Uterus (tissue), 2 donors: Measurements from ENCODE around the gene IL17RD.

Source experiments
- CTCF ChIP-seq, 4 experiments: fragments of 200-600 bp in 2 of 4; fragments of 450-650 bp in 2 of 4; sonication (generic) in 2 of 4; IDR thresholded peaks; one replicate each; pipeline ENCODE4 v1.5.1; 2016 to 2019; ENCODE audit warnings: antibody characterized with exemption in 4 of 4, mild to moderate bottlenecking in 2 of 4, moderate library complexity in 1 of 4
- POLR2A ChIP-seq, 2 donors: fragments of 450-650 bp; IDR thresholded peaks; one replicate each; pipeline ENCODE4 v1.6.1; 2016; ENCODE audit warnings: antibody characterized with exemption in 2 of 2, mild to moderate bottlenecking in 1 of 2, moderate library complexity in 1 of 2

DNA sequence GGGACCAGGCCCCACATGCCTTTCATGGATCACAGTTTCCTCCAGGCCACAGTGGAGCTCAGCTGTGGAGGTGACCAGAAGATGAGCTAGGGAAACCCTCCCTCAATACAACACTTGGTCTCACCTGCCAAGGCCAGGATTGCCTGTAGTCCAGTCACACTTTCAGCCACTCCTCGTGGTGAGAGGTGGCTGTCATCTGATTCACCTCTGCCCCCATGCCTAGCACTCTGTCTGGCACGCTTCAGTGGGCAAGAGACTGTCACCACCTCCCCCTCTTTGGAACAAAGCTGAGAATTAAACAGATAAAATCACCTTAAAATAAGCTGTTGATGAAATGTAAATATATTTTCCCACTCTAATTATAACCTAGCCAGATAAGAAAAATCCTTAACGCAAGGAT is 4.0 kb upstream of the IL17RD start:
- no peak for TF ChIP-seq CTCF (IDR thresholded peaks at IDR 0.05)
- no peak for TF ChIP-seq POLR2A (IDR thresholded peaks at IDR 0.05)
